GM12865 (cell line): ENCODE results near the gene FKBP5.

Source experiments
- DNase-seq: peaks from one replicate; pipeline ENCODE4 v3.0.0; 2010; ENCODE audit warnings: low read depth
- H3K4me3 ChIP-seq: 2 replicates; pipeline ENCODE4 v1.5.1; 2011; ENCODE audit warnings: mild to moderate bottlenecking, low read depth, low read length, control low read depth
- CTCF ChIP-seq: IDR thresholded peaks from 2 replicates; pipeline ENCODE4 v1.5.1; 2011; ENCODE audit warnings: low read length, control low read depth, low read depth, inconsistent platforms; ENCODE audit not compliant: insufficient read depth; ENCODE audit errors: missing control alignments

The FKBP5 gene

GRCh38 chr6:35727231-35727934 lies 38.7 kb upstream of the FKBP5 start:
- TF ChIP-seq CTCF: no peak

GRCh38 chr6:35725721-35726438 lies 37.2 kb upstream of the FKBP5 start:
- TF ChIP-seq CTCF: no peak
- DNase-seq: no peak
- H3K4me3 ChIP-seq: no peak overlapping the region

More at GRCh38 chr6:35727231-35727934, 38.7 kb upstream of the FKBP5 start:
- DNase-seq: peak; percentile 68
- peak overlapping the region; percentile 73 for H3K4me3 ChIP-seq

GRCh38 chr6:35725081-35725708 lies 36.5 kb upstream of the FKBP5 start:
- no peak for TF ChIP-seq CTCF
- H3K4me3 ChIP-seq: no peak overlapping the region
- DNase-seq: no peak

- DNase-seq: no peak
- no peak for TF ChIP-seq CTCF
- no peak overlapping the region for H3K4me3 ChIP-seq
Measured at GRCh38 chr6:35724471-35724870, 35.8 kb upstream of the FKBP5 start.

- H3K4me3 ChIP-seq: no peak overlapping the region
- no peak for DNase-seq
- no peak for TF ChIP-seq CTCF
Measured at GRCh38 chr6:35724059-35724458, 35.3 kb upstream of the FKBP5 start.

- no peak for DNase-seq
- H3K4me3 ChIP-seq: no peak overlapping the region
- no peak for TF ChIP-seq CTCF
Measured at GRCh38 chr6:35723587-35723986, 34.9 kb upstream of the FKBP5 start.
